A172 (cell line): ENCODE results near the gene PRSS37. TPM values are rescaled to one million over a fixed set of nuclear protein-coding genes. Genes with fewer than 3 reads are reported as not detected.

ENCODE experiments used
- DNase-seq: peaks from one replicate; pipeline ENCODE4 v3.0.0-alpha.2; 2015; ENCODE audit warnings: low spot score
- total RNA-seq: library from RNA; depleted of rRNA; stranded (reverse); fragments of >200 nt; shearing (Covaris generic); gene quantifications from 2 replicates; pipeline ENCODE4 v1.2.3, GENCODE V29; 2014; rRNA removed

Gene PRSS37
- total RNA-seq, 1 experiment from 2014 or later: not detected

GRCh38 chr7:141788296-141788695 is 53.0 kb downstream of the PRSS37 start:
- no peak for DNase-seq

Other genes starting within 250 kb of the PRSS37 start
- gene DENND11, start 139.3 kb downstream of the PRSS37 start, total RNA-seq: 7.5 and 8.7 TPM in 2 replicates
- 0.05 TPM in 1 of 2 replicates, not detected in the other for gene WEE2, start 133.1 kb downstream of the PRSS37 start, total RNA-seq
- gene SSBP1, start 103.1 kb downstream of the PRSS37 start, total RNA-seq: 380 and 429 TPM in 2 replicates
- not detected in 2 replicates for gene TAS2R3, start 77.4 kb downstream of the PRSS37 start, total RNA-seq
- 0.07 and 0.88 TPM in 2 replicates for gene TAS2R4, start 64.8 kb downstream of the PRSS37 start, total RNA-seq
- 0.10 TPM in 1 of 2 replicates, not detected in the other for gene TAS2R5, start 51.3 kb downstream of the PRSS37 start, total RNA-seq
- not detected in 2 replicates for gene OR9A4, start 74.9 kb upstream of the PRSS37 start, total RNA-seq
- gene CLEC5A, start 105.5 kb upstream of the PRSS37 start, total RNA-seq: not detected in 2 replicates
- gene TAS2R38, start 132.3 kb upstream of the PRSS37 start, total RNA-seq: 0.29 TPM in 1 of 2 replicates, not detected in the other
- gene MGAM, start 154.4 kb upstream of the PRSS37 start, total RNA-seq: not detected in 2 replicates